Prostate gland (tissue), 2 donors: Measurements from ENCODE around the gene SLC43A2. TPM values are rescaled to one million over a fixed set of nuclear protein-coding genes. Genes with fewer than 3 reads are reported as not detected.
"Not testable (repeated sequence)": the region's sequence is repeated elsewhere in the genome, so short reads cannot be mapped to it uniquely, and the experiment has no call there.

ENCODE experiments used
- DNase-seq: peaks from one replicate; pipeline ENCODE4 v3.0.0-alpha.2; 2019; ENCODE audit warnings: low spot score
- H3K27ac ChIP-seq, 2 donors: fragments of 200-600 bp; sonication (generic); 2 replicates each; pipeline ENCODE4 v1.5.1; 2017 to 2019
- H3K27me3 ChIP-seq: fragments of 200-600 bp; sonication (generic); replicated peaks from 2 replicates; pipeline ENCODE4 v1.5.1; 2019; ENCODE audit not compliant: insufficient read depth
- H3K36me3 ChIP-seq, 2 donors: fragments of 200-600 bp; sonication (generic); 1 replicate in 1 of 2; 2 replicates in 1 of 2; pipeline versions ENCODE4 v1.5.1 to v1.8.1; 2017 to 2019
- H3K4me1 ChIP-seq: fragments of 200-600 bp; sonication (generic); replicated peaks from 2 replicates; pipeline ENCODE4 v1.5.1; 2019
- H3K4me3 ChIP-seq, 2 donors: fragments of 200-600 bp; sonication (generic); 2 replicates each; pipeline ENCODE4 v1.5.1; 2017 to 2019
- H3K9me3 ChIP-seq: fragments of 200-600 bp; sonication (generic); 2 replicates; pipeline ENCODE4 v1.5.1; 2017
- POLR2A ChIP-seq: fragments of 450-650 bp; IDR thresholded peaks from one replicate; pipeline ENCODE4 v1.6.1; 2016; ENCODE audit warnings: antibody characterized with exemption, mild to moderate bottlenecking
- POLR2AphosphoS5 ChIP-seq: sonication (generic); formaldehyde crosslinking; IDR thresholded peaks from one replicate; pipeline ENCODE4 v1.6.1; 2017; ENCODE audit warnings: antibody characterized with exemption
- WGBS: methylation state at CpG from one replicate; pipeline ENCODE4 v1.1.5; 2018; 5-methylcytosine and 5-hydroxymethylcytosine counted together
- intact Hi-C: fragments of 100-400 bp; cut with DNase I; formaldehyde crosslinking; loops from one replicate; pipeline ENCODE4 v1.14.2; 2022
- total RNA-seq, 2 donors: library from RNA; depleted of rRNA; stranded (reverse); fragments of >200 nt; gene quantifications; one replicate each; pipeline ENCODE4 v1.1.0, GENCODE V29; 2016
- TF ChIP-seq, protein P1 (sequence below), 4 experiments: fragments of 200-600 bp in 2 of 4; fragments of 450-650 bp in 2 of 4; sonication (generic) in 2 of 4; IDR thresholded peaks; 1 replicate in 3 of 4; 2 replicates in 1 of 4; pipeline ENCODE4 v1.5.1; 2016 to 2019; ENCODE audit warnings: antibody characterized with exemption in 4 of 4, mild to moderate bottlenecking in 2 of 4, moderate library complexity in 2 of 4

Gene SLC43A2
- total RNA-seq = 10 to 100 TPM; 11.8 to 14.8 TPM

DNA sequence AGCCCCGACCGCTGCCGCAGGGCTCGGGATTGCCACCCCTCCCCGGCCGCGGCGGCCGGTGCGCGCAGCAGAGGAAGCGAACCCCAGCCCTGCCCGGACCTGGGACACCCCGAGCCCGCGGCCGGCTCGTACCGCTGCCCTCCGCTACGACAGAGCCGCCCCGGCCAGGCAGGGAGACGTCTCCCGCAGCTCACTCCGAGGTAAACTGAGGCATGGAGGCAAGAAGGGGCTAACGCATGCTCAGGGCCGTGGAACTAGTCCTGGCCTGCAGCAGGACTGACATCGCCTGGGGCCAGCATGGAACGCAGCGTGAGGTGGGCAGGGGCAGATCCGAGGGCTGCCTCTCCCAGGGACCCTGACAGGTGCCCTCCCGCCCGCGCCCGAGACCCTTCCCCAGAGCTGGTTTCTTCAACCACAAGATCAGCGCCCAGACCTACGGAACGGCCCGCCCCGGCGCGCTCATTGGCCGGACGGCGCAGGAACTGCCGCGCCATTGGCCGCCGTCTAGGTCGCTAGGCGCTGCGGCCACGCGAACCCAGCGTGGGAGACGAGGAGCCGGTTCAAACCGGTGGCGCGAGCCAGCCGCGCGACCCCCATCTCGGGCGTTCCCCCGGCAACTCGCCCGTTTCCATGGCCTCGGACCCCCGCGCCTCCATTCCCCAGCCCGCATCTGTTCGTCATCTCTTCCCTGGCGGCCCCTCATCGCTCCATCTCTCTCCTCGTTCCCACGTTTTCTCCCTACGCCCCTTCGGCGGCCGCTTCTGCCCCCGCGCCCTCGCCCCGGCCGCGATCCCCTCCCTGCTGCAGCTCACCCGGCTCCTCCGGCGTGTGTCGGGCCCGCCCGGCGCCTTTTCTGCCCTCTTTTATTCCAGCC is at the start of gene SLC43A2:
SLC43A2 (minus strand) TSS at position 853 of the 874 bp plus-strand sequence. CDS start 960 bp downstream, outside the sequence.
- under 1% methylated on average over 80 of the region's 95 CpGs for WGBS
- Histone ChIP-seq H3K4me1 (peaks cover 8% of the 10 kb centered on the region), H3K27me3 (no peaks in the 10 kb centered on the region), H3K4me3 (peak within 1 kb of the TSS; percentile 47 to 83), H3K9me3 (no peaks in the 10 kb centered on the region), H3K27ac (peak within 1 kb of the TSS; percentile 78 to 94), H3K36me3 (no peaks in the 10 kb centered on the region)
- DNase-seq = peak; percentile 81
- intact Hi-C loops = loop anchor here (1.0 to 5.0 kb wide), 2 partner anchors 36 to 51 kb away; no protein-coding TSS in a partner anchor
- peak; percentile 51 for TF ChIP-seq POLR2AphosphoS5
- peak; percentile 46 for TF ChIP-seq POLR2A
- TF ChIP-seq, protein P1, sequence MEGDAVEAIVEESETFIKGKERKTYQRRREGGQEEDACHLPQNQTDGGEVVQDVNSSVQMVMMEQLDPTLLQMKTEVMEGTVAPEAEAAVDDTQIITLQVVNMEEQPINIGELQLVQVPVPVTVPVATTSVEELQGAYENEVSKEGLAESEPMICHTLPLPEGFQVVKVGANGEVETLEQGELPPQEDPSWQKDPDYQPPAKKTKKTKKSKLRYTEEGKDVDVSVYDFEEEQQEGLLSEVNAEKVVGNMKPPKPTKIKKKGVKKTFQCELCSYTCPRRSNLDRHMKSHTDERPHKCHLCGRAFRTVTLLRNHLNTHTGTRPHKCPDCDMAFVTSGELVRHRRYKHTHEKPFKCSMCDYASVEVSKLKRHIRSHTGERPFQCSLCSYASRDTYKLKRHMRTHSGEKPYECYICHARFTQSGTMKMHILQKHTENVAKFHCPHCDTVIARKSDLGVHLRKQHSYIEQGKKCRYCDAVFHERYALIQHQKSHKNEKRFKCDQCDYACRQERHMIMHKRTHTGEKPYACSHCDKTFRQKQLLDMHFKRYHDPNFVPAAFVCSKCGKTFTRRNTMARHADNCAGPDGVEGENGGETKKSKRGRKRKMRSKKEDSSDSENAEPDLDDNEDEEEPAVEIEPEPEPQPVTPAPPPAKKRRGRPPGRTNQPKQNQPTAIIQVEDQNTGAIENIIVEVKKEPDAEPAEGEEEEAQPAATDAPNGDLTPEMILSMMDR (IDR thresholded peaks at IDR 0.05) = peak in 1 of 4 experiments; percentile 42

DNA sequence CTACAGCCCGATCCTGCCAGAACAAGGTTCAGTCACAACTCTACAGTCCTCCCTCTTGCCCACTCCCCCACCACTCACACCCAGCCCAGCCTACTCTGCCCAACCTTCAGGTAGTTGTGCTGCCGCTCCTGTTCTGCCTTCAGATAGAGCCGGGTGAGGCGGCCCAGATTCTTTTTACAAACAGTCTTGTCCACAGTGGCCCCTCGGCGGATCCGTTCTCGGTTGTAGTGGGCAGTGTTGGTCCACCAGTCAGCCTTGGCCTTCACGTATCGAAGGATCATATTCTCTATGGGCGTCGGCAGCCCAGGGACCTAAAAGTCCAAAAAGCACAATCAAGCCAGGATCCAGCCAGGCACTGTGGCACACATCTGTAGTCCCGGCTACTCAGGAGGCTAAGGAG is 47.8 kb upstream of the SLC43A2 start:
- WGBS = 92% methylated on average over 13 of the region's 13 CpGs
- TF ChIP-seq, protein P1 (IDR thresholded peaks at IDR 0.05) = no peak
- TF ChIP-seq POLR2AphosphoS5 (no peak), POLR2A (no peak)

DNA sequence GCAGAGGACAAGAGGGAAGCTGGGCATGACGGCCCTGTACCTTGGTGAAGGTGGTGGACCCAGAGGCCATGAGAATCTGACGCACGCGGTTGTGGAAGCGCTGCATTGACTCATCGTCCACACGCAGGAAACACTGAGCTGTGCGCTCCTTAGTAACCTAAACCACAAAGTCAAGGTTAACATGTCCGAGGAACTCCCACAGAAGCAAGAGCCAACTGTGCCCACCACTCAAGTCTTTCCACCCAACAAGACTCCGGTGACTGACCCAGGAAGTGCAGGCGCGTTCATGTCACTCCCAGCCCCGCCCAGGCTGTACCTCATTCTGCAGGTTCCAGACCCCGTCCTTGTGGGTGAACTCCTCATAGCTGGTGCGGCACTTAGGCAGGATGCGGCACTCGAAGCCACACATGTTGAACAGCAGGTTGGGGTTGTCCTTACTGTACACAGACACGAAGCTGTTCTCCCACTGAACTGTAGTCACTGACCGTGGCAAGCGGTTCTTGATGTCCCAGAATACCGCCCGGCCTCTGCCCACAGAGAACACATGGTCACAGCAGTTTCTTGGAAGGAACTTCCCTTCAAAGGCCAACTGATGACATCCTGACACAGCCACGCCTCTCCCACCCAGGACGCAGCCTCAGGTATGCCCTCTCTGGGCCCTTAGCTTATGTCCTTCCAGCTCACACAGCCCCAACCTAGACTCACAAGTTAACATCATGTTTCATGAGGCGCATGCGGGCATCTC is 44.6 kb upstream of the SLC43A2 start:
- Histone ChIP-seq H3K27ac (no peak overlapping the region), H3K9me3 (no peaks in the 10 kb centered on the region), H3K4me1 (no peaks in the 10 kb centered on the region), H3K27me3 (no peaks in the 10 kb centered on the region), H3K36me3 (peaks cover 46 to 64% of the 10 kb centered on the region in 2 donors), H3K4me3 (no peak overlapping the region)
- DNase-seq = no peak
- intact Hi-C loops = loop anchor here (5.0 kb wide), 1 partner anchor 39 kb away; the partner anchor contains the start of gene TLCD2
- TF ChIP-seq, protein P1 (IDR thresholded peaks at IDR 0.05) = no peak
- TF ChIP-seq POLR2A = no peak
- WGBS = 84% methylated on average over 26 of the region's 26 CpGs

More for the DNA sequence above, 47.8 kb upstream of the SLC43A2 start:
- intact Hi-C loops = no loop called here
- DNase-seq = no peak
- Histone ChIP-seq H3K27ac (no peak overlapping the region), H3K27me3 (no peaks in the 10 kb centered on the region), H3K36me3 (peaks cover 72 to 78% of the 10 kb centered on the region in 2 donors), H3K4me3 (no peak overlapping the region), H3K9me3 (no peaks in the 10 kb centered on the region), H3K4me1 (no peaks in the 10 kb centered on the region)

DNA sequence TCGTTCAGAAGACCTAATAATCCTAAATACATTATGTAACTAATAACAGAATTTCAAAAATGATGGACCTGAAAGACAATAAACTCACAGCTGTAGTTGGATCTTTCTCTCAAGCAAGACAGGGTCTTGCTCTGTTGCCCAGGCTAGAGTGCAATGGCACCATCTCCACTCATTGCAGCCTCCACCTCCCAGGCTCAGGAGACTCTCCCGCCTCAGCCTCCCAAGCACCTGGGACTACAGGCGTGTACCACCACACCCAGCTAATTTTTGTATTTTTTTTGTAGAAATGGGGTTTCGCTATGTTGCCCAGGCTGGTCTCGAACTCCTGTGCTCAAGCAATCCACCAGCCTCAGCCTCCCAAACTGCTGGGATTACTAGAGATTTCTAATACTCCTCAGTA is 35.3 kb upstream of the SLC43A2 start:
- not testable (repeated sequence) for H3K27ac ChIP-seq
- 93% methylated on average over 5 of the region's 5 CpGs for WGBS

DNA sequence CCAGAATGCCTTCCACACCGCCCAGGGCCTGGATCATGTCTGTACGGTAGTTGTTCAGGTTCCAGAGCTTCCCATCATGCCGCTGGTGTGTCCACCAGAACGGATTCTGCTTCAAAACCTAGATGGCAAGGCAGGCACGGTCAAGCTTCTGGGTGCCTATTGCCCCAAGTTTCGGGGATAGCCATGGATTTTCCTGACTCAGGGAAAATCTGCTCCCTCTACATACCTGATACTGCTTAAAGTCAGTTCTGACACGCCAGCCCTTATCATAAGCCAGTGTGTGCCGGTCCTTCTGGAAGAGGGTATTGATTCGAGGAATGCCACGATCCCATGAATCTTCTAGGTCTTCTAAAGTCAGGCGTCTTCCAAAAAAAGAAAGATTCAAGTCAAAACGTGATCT is 32.4 kb upstream of the SLC43A2 start:
- no peaks in the 10 kb centered on the region for H3K9me3 ChIP-seq
- H3K4me1 ChIP-seq = no peaks in the 10 kb centered on the region
- H3K27me3 ChIP-seq = no peaks in the 10 kb centered on the region
- H3K4me3 ChIP-seq = no peak overlapping the region
- TF ChIP-seq POLR2A = no peak
- no peak for TF ChIP-seq POLR2AphosphoS5
- TF ChIP-seq, protein P1 (IDR thresholded peaks at IDR 0.05) = no peak
- peaks cover 47 to 65% of the 10 kb centered on the region in 2 donors for H3K36me3 ChIP-seq
- DNase-seq = no peak
- intact Hi-C loops = no loop called here
- no peak overlapping the region for H3K27ac ChIP-seq
- WGBS = 95% methylated on average over 12 of the region's 12 CpGs

More for the DNA sequence above, 35.3 kb upstream of the SLC43A2 start:
- H3K4me3 ChIP-seq, DNase-seq, H3K4me1 ChIP-seq, H3K9me3 ChIP-seq, H3K27me3 ChIP-seq, intact Hi-C loops: not testable (repeated sequence)
- peaks cover 27 to 38% of the 10 kb centered on the region in 2 donors for H3K36me3 ChIP-seq
